Brain pericyte (primary cell): ENCODE measurements around the gene COPS8.

ENCODE experiments used
- DNase-seq: peaks from one replicate; pipeline ENCODE4 v3.0.0-alpha.2; 2012; ENCODE audit warnings: low read depth, low spot score

The COPS8 gene

DNA sequence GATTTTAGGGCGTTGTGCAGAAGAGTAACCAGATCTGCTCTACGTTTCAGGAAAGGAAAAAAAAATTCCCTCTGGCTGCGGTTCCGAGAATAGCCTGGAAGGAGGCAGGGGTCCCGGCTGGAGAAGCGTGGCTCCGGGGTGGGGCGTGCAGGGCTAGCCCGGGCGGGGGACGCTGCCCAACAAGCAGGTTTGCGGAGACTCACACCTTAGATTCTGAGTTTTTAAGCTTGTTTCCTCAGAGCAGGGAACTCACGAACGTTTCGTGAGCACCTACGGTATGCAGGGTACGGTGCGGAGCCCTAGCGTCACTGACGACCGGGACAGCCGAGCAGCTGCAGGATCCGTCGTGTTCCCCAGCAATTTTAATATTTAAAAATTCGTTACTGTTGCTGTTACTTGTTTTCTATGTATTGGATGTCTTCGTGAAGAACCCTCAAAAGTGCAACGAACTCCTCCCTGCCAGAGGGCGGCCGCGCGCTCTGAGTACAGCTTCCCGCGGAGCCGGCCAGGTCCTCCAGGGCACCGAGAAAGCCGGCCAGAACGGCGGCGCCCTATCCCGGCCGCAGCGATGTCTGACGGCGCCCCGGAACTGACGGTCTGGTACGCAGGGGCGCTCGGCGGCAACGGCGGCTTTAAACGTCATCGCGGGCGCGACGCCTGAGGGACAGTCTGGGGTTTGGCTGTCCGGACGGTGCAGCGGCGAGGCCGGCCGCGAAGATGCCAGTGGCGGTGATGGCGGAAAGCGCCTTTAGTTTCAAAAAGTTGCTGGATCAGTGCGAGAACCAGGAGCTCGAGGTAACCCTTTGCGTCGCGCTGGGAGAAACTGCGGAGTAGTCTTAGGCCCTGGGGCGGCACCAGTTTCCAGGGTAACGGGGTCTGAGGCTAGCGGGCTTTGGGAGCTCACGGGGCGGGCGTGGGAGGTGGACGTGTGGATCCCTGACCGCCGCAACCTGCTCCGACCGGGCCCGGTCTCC, at the start of gene COPS8:
Gene COPS8 (plus strand): TSS at position 642 of the 974 bp plus-strand sequence. CDS start 76 bp downstream, at position 718.
- peak; percentile 82 for DNase-seq

DNA sequence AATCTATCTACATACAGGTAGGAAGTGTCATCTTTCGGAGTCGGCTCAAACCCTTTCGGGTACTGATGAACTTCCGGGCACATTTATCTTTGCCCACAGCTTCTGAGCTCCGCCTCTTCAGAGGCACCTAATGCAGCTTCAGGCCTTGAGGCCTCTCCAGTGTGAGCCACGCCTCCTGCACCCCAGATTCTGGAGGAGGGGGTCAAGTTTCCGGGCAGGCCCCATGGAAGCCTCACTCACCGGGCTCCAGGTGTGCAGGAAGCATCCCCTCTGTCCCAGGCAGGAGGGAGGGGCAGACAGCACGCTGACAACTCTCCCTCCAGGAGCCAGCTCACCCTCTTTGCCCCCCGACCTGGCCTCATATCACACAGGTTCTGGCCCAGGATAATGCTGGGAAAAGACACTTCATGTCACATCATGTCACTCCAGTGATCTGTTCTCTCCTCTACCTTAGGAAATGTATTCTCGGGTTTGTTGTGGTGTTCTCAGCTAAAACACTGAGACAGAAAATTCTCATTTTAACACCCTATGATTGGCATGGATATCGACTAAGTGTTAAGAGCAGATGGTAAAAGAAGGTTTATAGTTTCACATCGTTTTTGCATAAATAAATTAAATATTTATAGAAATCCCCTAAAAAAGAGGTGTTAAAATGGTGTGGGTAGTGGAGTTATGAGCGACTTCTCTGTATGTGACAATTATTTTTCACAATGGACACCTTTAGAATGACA, 46.2 kb upstream of the COPS8 start:
- no peak for DNase-seq

DNA sequence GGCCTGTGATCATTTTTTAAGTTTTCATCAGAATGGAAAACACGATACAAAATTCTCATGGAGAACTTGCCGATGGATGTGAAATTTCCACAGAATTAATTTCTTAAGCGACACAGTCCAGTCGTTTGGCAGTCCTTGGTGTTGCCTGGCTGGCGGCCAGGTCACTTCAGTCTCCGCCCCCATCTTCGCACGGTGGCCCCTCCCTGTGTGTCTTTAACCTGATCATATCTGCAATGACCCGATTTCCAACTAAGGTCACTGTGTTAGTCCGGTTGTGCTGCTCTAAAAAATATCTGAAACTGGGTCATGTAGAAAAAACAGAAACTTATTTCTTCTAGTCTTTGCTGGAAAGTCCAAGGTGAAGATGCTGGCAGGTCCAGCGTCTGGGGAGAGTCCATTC, 44.5 kb upstream of the COPS8 start:
- DNase-seq, result no peak

DNA sequence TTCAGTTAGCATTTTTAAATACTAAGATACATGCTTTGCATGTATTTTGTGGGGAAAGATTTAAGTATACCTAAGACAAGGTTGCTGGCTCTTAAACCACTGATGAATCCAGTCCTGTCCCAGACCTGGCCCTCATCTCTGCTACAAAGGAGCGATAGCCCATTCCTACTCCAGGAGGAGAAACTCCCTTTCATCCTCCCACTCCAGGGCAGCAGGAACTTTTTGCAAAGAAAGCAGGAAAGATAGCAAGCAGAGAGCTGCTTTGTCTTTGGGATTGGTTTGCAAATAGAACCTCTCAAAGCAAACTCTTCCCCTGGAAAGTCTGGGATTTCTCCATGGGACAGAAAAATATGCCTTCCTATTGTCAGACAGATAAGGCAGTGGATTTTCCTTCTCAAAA, 43.6 kb upstream of the COPS8 start:
- no peak for DNase-seq

DNA sequence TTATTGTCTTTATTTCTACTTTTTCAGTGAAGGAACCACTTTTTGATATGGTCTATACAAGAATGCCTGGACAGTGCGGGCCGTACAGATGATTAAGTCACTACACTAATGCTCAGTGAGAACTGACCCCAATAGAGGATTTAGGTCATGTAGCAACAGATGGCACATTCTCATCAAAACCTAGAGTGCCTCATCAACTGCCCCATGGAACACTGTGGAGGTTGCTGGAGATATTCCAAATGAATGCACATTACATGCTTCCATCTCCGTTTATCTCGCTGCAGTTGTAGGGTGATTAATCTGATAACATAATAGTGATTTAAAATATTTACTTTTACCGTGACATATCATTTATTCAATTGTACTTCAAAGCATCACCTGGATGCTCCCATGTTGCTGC, 41.8 kb upstream of the COPS8 start:
- DNase-seq, result no peak

DNA sequence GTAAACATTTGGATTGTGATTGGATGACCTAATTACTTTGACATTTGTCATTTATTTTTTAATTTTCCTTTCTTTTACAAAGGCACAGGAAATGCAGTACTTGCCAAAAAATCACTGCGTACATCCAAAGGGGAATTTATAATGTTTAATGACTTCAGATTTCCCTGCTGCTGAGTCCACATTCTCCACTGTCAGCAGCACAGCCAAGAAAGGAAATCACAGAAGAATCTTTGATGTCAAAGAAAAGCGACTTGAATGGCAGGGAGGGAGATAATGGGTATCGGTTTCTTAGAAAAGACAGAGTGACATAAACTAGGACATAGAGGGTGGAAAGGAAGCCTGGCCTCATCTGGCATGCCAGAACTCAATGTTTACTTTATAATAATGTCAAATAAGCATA, 41.4 kb upstream of the COPS8 start:
- DNase-seq, result no peak

DNA sequence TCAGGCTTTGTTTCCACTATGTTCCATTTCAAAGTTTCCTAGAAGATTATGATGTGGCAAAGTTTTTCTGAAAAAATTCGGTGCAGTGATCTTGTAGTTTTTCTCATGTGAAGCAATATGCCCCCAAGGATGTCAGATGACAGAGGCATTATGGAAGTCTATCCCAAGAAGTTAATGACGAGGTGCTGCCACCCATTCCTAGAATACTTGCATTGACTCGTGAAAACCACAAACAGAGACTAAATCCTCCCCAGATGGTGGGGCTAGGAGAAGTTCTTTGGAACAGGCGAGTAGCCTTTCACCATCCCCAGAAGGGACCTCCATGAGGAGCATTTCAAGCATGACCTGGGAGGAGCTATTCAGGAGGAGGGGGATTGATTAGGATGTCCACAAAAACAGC, 40.2 kb upstream of the COPS8 start:
- DNase-seq, result no peak

DNA sequence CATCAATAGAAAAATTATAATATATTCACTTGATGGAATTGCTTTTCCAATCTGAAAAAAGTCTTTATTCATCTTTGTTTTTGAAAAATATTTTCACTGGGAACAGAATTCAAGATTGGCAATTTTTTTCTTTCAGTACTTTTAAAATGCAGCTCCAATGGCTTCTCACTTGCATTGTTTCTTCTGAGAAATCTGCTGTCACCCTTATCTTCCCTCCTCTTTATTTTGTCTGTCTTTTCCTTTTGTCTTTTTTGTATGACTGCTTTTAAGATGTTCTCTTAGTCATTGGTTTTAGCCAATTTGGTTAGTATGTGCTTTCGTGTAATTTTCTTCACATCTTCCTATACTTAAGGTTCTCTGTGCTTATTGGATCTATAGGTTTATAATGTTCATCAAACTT, 37.1 kb upstream of the COPS8 start:
- DNase-seq, result no peak

DNA sequence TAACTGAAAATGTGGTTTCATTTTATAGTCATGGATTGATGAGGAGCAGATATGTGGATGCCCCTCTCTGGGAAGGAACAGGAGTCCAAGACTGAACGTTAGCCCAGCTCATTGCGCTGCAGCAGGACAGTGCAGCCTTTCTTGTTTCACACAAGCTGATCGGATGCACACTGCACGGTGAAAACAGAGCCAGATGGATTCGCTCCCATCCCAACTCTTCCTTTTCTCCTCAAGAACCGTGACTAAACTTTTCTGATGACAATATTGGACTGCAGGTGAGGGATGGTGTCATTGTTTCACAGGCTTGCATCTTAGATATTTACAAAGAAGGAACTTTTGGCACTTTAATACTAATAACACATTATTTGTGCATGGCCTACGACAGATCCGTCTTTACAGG, 33.8 kb upstream of the COPS8 start:
- DNase-seq, result no peak

DNA sequence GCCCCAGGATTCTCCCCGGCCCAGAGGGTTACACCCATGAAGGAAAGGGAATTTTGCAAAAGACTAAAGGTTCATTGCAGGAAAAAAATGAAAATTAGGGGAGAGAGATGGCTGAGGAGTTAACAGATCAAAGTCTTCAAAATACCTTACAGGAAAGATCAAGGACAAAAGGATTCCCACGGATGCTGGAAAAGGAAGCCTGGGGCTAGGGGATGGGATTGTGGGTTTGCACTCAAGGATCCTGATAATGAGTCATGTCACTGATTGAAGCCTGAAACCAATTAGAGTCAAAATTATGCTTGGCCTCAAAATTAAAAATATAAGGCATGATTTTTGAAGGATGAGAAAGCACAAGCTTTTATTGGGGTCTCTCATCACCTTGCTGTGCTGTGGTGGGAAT, 32.6 kb upstream of the COPS8 start:
- no peak for DNase-seq

DNA sequence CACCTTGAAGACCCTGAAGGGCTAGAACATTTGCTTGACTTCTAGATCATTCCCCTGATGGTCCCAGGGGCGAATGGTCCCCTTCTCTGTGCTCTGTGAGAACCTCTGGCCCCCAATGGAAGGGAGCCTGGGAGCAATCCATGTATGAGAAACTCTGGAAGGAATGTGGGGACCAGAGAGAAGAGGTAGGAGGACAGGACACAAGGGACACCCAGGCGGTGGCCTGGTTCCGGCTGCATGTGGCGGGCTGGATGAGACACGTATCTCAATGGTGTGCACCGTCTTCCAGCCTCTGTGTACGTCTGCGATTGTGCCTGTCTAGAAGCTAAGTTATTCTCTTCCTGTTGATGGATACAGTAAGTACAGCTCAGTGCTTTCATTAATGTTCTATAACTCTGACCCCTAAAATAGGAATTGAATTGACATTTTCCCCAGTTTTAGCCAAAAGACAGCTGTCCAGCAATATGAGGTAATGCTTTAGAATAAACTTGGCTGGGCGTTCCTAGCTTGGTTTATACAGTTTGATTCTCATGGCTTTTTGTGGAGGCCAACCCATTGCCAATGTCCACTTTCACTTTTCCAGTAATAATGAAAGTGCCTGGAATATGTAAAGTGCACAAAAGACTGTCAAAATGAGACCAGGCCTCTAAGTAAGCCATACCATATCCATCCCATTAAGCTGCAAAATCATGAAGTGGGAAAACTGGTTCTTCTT, 30.1 kb upstream of the COPS8 start:
- no peak for DNase-seq

DNA sequence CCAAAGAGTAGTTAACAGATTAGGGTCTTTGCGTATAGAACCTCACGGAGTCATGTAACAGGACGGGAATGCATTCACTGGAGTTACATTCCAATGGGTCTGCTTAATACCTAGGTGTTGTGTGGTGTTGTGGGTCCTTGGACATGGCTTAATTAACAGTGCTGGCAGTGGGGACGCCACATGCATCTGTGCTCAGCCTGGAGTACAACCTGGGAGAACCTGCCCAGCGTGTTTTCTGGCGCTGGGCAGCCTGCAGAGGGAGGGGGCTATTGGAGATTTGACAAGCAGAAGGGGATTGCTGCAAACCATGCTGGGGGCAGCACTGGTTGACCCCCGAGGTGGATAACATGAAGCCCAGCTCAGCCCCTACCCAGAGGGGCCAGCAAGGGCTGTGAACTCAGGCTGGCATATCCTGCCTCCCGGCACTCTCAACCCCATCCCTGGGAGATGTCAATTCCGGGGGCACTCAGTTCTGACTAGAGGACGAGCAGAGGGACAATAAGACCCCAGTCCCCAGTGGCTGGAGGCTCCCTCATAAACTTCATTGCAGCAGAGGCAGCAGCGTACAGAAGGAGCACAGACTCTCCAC, 29.3 kb upstream of the COPS8 start:
- no peak for DNase-seq

DNA sequence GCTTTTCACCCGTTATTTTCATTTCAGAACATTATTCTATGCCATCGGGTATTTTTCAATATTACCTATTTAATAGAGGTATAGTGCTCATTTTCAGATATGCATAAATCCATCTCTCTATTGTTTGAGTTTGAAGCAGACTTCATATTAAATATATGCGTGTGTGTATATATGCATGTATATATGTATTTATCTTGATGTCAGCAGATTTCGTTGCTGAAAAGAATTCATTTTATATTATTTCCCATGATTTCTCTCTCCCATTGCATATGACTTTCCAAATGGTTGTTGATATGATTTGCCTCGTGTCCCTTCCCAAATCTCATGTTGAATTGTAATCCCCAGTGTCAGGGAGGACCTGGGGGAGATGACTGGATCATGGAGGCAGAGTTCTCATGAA, 28.6 kb upstream of the COPS8 start:
- DNase-seq, result no peak

DNA sequence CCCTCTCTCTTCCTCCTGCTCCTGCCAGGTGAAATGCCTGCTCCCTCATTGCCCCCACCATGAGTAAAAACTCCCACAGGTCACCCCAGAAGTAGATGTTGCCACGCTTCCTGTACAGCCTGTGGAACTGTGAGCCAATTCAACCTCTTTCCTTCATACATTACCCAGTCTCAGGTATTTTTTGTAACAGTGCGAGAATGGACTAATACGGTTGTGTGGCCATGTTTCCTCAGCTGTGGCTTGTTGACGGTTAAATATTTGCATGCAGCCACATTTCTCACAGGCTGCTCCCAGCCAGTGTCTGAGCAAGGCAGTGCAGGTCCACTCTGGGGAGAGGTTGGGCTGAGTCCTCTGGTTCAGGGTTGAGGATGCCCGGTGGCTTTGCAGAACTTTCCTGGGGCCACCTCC, 27.8 kb upstream of the COPS8 start:
- no peak for DNase-seq

DNA sequence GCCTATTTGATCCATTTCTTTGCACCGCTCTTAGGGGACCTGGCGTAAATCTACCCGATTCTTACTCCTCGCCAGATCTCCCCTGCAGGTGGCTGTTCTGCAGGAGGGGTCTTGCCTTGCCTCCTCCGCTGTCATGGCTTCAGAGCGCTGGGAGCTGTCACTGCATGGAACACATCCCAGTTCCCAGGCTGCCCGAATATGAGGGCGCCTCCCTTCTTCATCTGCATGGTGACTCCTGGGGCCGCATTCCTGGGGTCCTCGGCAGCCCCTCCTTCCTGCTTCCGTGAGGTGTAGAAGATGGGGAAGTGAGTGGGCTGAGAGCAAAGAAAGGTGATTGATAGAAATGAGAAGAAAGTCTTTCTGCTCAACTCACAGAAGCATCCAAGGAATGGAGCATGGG, 27.3 kb upstream of the COPS8 start:
- DNase-seq, result no peak

DNA sequence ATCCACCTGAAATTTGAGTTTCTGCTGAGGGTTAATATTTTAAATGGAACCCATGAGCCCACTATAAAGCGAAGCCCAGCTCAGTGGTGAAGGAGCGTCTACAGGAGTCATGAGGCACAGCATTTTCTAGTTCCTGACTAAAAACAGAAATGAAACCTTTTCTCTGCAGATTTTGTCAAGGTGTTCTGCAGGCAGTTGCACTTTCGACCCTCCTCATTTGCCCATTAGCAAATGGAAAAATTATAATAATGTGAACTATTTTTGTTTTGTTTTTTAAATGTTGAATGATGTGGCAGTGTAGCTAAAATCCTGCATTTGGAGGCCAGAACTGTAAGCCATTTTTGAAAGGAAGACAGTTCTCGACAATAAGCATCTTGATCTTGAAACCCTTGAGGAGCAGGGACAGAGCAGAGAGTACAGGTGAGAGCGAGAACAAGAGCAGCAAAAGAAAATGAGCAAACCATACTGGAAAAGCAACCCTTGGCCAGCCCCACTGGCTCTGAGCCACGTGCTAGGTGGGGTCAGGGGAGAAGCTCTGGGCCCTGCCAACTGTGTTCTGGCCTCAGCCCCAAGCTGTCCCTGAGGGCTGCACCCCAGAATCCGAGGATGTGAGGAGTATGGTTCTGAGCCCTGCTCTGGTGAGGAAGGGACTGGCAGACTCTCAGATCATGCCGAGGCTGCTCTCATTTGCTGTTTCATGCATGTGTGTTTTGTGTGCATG, 26.4 kb upstream of the COPS8 start:
- no peak for DNase-seq

DNA sequence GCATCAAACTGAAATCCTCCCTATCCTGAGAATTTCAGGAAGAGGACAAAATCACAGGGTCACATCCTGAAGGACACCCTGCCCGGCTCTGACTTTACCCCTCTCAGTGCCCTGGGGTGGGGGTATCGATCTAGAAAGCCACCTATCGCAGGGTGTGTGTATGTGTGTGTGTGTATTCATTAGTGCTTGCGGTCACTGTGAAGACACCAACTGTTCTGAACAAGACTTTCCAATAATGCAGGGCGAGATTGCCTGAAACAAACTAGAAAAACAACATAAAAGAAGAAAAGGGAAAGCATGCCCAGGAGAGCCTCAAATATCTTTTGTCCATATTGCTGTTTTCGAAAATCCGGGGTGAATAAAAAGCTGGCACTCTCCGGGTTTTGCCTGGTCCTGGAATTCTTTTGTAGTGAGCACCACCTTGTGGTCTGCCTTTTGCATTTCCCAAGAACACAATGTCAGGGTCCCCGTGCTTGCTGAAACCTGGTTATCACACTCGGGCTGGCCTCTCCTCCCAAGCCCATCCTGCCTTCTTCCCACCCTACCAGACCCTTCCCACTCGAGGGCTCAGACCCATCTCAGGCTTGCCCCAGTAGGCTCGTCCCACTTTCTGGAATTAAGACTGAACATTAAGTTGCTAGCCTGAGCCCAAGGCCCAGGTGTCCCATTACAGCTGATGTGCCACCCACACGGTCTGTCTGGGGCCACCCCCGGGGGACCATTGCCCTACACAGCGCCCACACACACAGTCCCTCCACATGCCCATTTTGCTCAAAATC, 25.0 kb upstream of the COPS8 start:
- DNase-seq, result no peak

DNA sequence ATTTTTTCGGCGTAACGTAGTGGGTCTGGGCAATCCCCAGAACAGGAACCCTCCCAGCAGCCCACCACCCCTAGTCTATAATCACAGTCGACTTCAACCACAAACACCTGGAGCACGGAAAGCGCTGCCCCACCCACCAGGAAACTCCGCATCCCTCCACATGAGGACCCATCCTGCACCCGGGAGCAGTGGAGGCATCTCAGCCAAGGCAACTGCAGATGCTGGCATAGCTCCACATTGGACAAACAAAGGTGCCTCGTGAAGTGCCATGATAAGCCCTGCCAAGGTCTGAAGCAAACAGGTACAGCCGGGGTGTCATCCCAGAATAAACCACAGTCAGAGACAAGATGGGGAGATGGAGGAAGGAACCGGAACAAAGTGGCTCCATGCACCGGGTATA, 24.3 kb upstream of the COPS8 start:
- DNase-seq, result no peak

DNA sequence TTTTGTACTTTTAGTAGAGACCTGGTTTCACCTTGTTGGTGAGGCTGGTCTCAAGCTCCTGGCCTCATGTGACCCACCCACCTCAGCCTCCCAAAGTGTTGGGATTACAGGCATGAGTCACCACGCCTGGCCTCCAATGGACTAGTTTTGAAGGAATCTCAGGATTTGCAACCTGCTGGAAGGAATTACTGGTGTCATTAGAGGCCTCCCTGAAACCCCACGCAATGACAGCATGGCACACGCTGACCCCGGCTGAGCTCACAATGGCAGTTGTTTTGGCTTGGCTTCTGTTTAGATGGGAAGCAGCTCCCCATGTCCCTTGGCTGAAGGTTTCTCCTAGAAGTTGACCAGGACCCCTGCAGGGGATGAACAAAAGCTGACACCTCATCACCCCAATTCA, 23.1 kb upstream of the COPS8 start:
- DNase-seq, result no peak
